Activated CD8-positive, alpha-beta memory T cell treated with anti-CD3 and anti-CD28 coated beads for 1 hour (primary cell): ENCODE measurements around the gene MCOLN2.
"Not testable (repeated sequence)": the region's sequence is repeated elsewhere in the genome, so short reads cannot be mapped to it uniquely, and the experiment has no call there.

Source experiments
- DNase-seq, 2 donors: peaks; one replicate each; pipeline ENCODE4 v3.0.0-alpha.2; 2020; ENCODE audit warnings: low read depth in 1 of 2; ENCODE audit errors: extremely low read depth in 1 of 2

Gene MCOLN2

GRCh38 chr1:84996846-84997666 is at the start of gene MCOLN2:
Gene MCOLN2 (minus strand): TSS chr1:84997113. CDS start chr1:84996872, 241 bp downstream.
- DNase-seq: peak in 1 of 2 donors; percentile 36

GRCh38 chr1:85042413-85042812 is 45.5 kb upstream of the MCOLN2 start:
- DNase-seq: no peak

- DNase-seq: no peak
These were observed 44.9 kb upstream of the MCOLN2 start for GRCh38 chr1:85041793-85042192.

- DNase-seq: no peak
These were observed 36.3 kb upstream of the MCOLN2 start for GRCh38 chr1:85033221-85033620.

GRCh38 chr1:85030536-85030935 is 33.6 kb upstream of the MCOLN2 start:
- no peak for DNase-seq

- no peak for DNase-seq
These were observed 31.2 kb upstream of the MCOLN2 start for GRCh38 chr1:85028151-85028550.

- DNase-seq: no peak
These were observed 30.5 kb upstream of the MCOLN2 start for GRCh38 chr1:85027242-85027983.

- no peak for DNase-seq
These were observed 29.0 kb upstream of the MCOLN2 start for GRCh38 chr1:85025940-85026339.

- no peak for DNase-seq
These were observed 27.8 kb upstream of the MCOLN2 start for GRCh38 chr1:85024736-85025135.

GRCh38 chr1:85022700-85023099 is 25.8 kb upstream of the MCOLN2 start:
- DNase-seq: no peak

GRCh38 chr1:85019994-85020393 is 23.1 kb upstream of the MCOLN2 start:
- DNase-seq: no peak

- DNase-seq: no peak
These were observed 18.9 kb upstream of the MCOLN2 start for GRCh38 chr1:85015826-85016225.

- not testable (repeated sequence) for DNase-seq
These were observed 8.7 kb upstream of the MCOLN2 start for GRCh38 chr1:85005641-85006040.

- DNase-seq: no peak
These were observed 4.8 kb upstream of the MCOLN2 start for GRCh38 chr1:85001742-85002141.

- peak; percentile 32 to 35 for DNase-seq
These were observed 1.8 kb upstream of the MCOLN2 start for GRCh38 chr1:84998642-84999280.

GRCh38 chr1:84997667-84998600 is 1.0 kb upstream of the MCOLN2 start:
- DNase-seq: no peak

GRCh38 chr1:84995484-84996334 is 1.2 kb downstream of the MCOLN2 start:
- no peak for DNase-seq

GRCh38 chr1:84991097-84991920 is 5.6 kb downstream of the MCOLN2 start:
- DNase-seq: no peak

- no peak for DNase-seq
These were observed 8.3 kb downstream of the MCOLN2 start for GRCh38 chr1:84988588-84988987.
